ENCODE measurements around the gene CCDC9B. TPM values are rescaled to one million over a fixed set of nuclear protein-coding genes. Genes with fewer than 3 reads are reported as not detected.

Gene CCDC9B
- 47.7 and 53.8 TPM in 2 replicates for total RNA-seq (2014; rRNA removed; shearing (Covaris generic))

DNA sequence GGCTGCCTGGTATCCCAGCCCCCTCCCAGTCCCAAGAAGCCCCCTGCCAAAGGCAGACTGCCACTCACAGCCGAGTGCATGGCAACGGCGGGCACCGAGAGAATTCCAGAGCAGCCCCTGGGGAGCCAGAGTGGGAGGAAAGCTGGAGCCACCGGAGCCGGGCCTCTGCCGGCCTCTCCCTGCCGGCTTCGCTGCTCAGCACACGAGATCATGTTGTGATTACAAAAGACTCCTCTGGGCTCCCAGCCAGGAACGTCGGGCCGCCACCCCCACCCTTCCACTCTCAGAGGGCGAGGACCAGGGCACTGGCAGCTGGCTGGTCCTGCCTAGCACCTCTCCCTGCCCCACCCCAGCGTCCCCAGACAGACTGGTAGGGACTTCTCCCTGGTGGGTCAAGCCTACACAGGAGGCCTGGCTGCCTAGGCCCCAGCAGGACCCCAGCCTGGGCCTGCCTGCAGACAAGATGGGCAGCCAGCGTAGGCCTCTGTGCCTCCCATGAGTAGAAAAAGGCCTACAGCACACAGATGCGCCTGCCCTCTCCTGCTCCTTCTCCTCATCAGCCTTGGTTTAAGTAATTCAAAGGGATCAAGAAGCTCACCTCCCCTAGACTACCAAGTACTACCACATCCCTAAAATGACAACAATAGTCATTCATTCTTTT, at the start of gene CCDC9B:
CCDC9B (minus strand) TSS at position 200 of the 661 bp plus-strand sequence; CDS start at position 80, 120 bp downstream.

DNA sequence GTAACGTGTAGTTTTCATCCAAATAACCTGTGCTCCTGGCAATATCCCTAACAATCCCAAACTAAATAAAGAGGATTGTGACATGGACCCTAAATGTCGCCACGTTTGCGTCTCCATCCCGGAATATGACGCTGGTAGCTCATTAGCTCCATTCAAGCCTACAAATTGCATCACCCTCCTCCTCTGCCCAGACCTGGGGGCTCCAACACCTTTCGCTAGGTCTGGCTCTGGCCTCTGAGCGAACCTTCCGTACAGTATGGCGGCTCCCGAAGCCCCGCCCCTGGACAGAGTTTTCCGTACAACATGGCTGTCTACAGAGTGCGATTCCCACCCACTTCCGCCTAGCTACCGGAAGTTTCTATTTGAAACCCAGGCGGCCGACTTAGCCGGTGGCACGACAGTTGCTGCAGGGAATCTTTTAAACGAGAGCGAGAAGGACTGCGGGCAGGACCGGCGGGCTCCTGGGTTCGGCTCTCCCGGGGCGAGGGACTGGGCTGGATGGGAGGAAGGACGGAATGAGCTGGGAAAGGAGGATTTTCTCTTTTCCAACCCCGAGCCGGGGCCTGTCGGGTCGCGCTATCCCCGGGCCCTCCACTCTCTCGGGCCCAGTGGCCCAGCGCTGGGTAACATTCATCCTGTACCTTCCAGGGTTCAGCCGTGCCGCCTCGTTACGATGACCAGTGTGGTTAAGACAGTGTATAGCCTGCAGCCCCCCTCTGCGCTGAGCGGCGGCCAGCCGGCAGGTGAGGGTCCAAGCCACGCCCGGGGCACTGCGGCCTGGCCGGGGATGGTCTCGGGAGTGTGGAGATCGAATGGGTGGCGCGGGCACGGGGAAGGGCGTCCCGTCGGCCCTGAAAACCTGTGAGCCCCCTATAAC, 42.1 kb upstream of the CCDC9B start, which contains the start of gene KNSTRN:
KNSTRN (plus strand) TSS at position 142 of the 877 bp plus-strand sequence; CDS start at position 257, 115 bp downstream.

DNA sequence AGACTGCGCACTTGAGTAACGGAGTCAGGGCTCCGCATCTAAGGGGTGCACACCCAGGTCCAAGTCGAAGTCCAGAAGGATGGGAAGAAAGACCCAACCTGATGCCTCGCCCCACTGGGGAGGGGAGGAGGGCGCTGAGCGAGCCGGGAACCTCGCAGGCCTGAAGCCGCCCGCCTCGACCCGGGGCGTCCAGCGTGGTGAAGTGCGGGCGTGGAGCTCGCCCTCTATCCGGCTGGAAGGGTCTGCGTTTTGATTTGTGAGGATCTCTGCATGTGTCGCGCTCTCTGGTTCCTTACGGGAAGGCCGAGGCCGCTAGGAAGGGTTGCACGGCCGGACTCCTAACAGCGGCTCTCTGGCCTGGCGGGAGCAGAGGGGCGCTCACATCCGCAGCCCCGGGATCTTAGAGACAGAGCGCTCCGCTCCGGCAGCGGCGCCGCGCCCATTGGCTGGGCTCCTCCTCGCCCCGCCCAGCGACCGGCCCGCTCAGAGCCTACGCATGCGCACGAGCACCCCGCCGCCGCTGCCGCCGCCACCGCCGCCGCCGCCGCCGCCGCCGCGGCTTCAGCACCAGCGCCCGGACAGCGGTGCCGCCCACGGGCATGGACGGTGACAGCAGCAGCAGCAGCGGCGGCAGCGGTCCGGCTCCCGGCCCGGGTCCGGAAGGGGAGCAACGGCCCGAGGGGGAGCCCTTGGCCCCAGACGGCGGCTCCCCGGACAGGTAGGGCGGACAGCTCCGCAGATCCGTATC, 17.2 kb upstream of the CCDC9B start, which contains the start of gene DISP2:
DISP2 (plus strand) TSS at position 497 of the 748 bp plus-strand sequence; CDS start at position 600, 103 bp downstream.

DNA sequence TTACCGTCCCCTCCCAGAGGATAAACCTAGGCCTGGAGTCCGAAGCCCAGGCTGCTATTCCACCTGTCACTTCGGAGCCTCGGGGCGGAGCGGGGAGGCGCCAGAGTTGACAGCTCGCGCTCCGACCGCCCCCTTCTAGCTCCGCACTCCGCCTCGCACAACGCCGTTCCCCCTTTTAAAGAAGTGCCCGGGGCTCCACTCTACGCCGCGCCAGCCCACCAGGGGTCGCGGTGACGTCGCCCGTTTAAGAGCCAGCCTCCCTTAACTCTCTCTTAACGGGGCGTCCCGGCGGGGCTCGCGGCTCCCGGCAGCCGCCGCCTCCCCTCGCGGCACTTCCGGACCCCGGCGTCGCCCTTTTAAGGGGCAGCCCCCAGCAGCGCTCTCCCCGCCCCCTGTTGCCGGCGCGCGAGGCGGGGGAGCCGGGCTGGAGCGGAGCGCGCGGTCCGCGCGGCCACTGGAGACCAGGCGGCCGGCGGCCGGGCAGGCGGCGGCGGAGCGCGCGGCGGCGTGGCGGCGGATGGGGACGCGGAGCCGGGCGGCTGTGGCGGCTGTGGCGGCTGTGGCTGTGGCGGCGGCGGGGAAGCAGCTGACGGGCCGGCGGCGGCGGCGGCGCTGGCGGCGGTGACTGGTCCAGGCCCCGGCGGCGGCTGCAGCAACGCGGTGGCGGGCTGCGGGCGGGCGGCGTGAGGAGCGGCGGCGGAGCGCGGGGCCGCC, 17.3 kb downstream of the CCDC9B start, which contains the start of gene INAFM2:
INAFM2 (plus strand) TSS at position 454 of the 714 bp plus-strand sequence. CDS start 364 bp downstream, outside the sequence.

DNA sequence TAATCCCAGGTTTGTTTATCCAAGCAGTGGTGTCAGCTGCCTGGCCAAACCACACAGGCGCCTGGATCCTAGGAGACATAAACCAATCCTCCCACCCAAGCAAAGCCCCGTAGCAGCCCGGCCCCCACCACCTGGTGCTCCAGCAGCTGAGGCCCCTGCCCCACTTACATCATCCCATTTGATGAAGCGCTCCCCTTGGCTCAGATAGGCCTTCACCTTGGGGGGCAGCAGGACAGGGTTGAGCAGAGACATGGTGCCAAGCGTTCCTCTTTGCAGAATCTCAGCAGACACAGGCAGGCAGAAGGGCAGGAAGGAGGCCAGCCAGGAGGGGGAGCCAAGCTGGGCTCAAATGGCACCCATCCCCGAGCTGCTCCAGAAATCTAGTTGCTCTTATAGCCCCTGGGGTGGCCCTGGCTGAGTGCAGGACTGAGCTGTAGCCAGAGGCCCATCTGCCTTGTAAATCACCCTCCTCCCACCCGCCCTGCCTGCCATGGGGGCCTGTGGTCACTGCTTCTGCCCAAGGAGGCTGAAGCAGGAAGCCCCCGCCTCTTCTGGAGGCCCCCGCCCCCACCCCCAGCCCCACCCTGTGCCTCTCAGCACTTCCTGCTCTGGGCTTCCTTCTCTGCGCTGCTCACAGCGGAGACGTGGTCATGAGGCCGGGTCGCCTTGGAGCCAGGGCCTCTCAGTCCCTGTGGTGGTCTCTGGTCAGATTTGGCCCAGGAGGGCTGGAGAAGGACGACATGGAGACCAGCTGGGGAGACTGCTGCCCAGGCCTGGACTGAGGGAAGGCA, 33.1 kb downstream of the CCDC9B start, which contains the start of gene PLCB2:
PLCB2 (minus strand) TSS at position 515 of the 791 bp plus-strand sequence; CDS start at position 252, 263 bp downstream.

DNA sequence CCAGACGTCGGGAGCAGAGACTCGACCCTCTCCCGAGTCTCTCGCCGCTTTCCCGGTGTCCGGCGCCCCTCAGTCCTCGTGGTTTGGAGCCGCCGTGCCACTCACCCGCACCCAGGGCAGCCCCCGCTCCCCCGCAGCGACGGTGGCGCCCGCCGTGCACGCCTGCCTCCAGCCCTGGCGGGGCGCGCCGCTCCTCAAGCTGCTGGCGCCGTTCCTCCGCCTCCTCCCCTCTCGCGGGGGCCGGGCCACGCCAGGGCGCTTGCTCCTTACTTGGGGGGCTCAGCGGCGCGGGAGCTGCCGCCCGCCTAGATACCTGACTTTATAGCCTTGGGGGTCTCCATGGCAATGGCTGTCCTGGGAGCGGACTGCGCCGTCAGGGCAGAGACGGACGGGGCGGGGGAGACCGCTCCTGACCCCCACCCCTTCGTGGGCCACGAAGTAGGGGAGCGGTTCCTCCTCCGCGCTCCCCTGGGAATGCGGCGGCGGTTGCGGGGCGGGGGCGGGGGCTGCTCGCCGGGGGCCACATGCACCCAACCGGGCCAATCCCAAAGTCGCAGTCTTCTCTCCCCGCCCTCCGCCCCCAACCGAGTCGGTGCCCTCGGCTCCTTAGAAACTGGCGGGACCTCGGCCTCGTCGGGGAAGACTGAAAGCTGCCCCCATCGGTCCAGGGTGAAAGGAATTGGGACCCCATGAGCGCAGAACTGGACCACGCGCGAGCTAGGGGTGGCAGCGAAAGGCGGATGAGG, 57.7 kb downstream of the CCDC9B start, which contains the start of gene ANKRD63:
ANKRD63 (minus strand) TSS at position 196 of the 746 bp plus-strand sequence. CDS start 478 bp downstream, outside the sequence.

Other genes starting within 250 kb of the CCDC9B start
- 4.8 and 8.1 TPM in 2 replicates for gene BMF, start 232.1 kb downstream of the CCDC9B start, total RNA-seq (2014; rRNA removed; shearing (Covaris generic))
- gene BUB1B, start 179.9 kb downstream of the CCDC9B start, total RNA-seq (2014; rRNA removed; shearing (Covaris generic)): 54.6 and 74.5 TPM in 2 replicates
- gene PAK6, start 101.9 kb downstream of the CCDC9B start, total RNA-seq (2014; rRNA removed; shearing (Covaris generic)): 0.64 and 0.91 TPM in 2 replicates
- 0.34 and 0.37 TPM in 2 replicates for gene ANKRD63, start 57.9 kb downstream of the CCDC9B start, total RNA-seq (2014; rRNA removed; shearing (Covaris generic))
- 0.98 and 1.9 TPM in 2 replicates for gene PLCB2, start 33.0 kb downstream of the CCDC9B start, total RNA-seq (2014; rRNA removed; shearing (Covaris generic))
- gene INAFM2, start 17.2 kb downstream of the CCDC9B start, total RNA-seq (2014; rRNA removed; shearing (Covaris generic)): 16.1 and 17.4 TPM in 2 replicates
- not detected in 2 replicates for gene PHGR1, start 10.1 kb upstream of the CCDC9B start, total RNA-seq (2014; rRNA removed; shearing (Covaris generic))
- 0.15 and 1.0 TPM in 2 replicates for gene DISP2, start 17.3 kb upstream of the CCDC9B start, total RNA-seq (2014; rRNA removed; shearing (Covaris generic))
- gene KNSTRN, start 41.8 kb upstream of the CCDC9B start, total RNA-seq (2014; rRNA removed; shearing (Covaris generic)): 114 and 118 TPM in 2 replicates
- gene IVD, start 64.9 kb upstream of the CCDC9B start, total RNA-seq (2014; rRNA removed; shearing (Covaris generic)): 33.1 and 36.4 TPM in 2 replicates
- gene BAHD1, start 100.0 kb upstream of the CCDC9B start, total RNA-seq (2014; rRNA removed; shearing (Covaris generic)): 9.8 and 12.5 TPM in 2 replicates
- 18.4 and 22.0 TPM in 2 replicates for gene CHST14, start 130.0 kb upstream of the CCDC9B start, total RNA-seq (2014; rRNA removed; shearing (Covaris generic))
- 8.9 and 10.5 TPM in 2 replicates for gene CCDC32, start 224.1 kb upstream of the CCDC9B start, total RNA-seq (2014; rRNA removed; shearing (Covaris generic))
- gene RPUSD2, start 228.4 kb upstream of the CCDC9B start, total RNA-seq (2014; rRNA removed; shearing (Covaris generic)): 28.7 and 32.2 TPM in 2 replicates